Panc1 (cell line): ENCODE measurements around the gene MTMR12. TPM values are rescaled to one million over a fixed set of nuclear protein-coding genes. Genes with fewer than 3 reads are reported as not detected.

Experiments
- ATAC-seq: fragments of 200-7000 bp; cut with Tn5 transposase; 2 replicates; pipeline ENCODE4 v1.9.1; 2020; ENCODE audit warnings: mild to moderate bottlenecking, moderate library complexity
- BruUV-seq: library from RNA; stranded (reverse); fragments of 400-500 nt; replicated peaks from 2 replicates; lab custom pipeline; 2021; lab: Mats Ljungman, UMichigan
- CTCF ChIA-PET: fragments of 300-600 bp; sonication (Branson Sonifier 250); formaldehyde crosslinking; loops from one replicate; lab custom pipeline; 2022; ENCODE audit warnings: antibody characterized with exemption; lab: Charles Lee
- POLR2A ChIA-PET: fragments of 300-600 bp; sonication (Branson Sonifier 250); formaldehyde crosslinking; loops from one replicate; lab custom pipeline; 2022; ENCODE audit warnings: antibody characterized with exemption; lab: Charles Lee
- DNase-seq: peaks from one replicate; pipeline ENCODE4 v3.0.0-alpha.2; 2010; ENCODE audit warnings: low read depth, low spot score
- H3K27ac ChIP-seq: 2 replicates; pipeline ENCODE4 v1.5.1; 2011; ENCODE audit warnings: mild to moderate bottlenecking, low read length, inconsistent platforms
- H3K27me3 ChIP-seq: fragments of 200-500 bp; sonication (Bioruptor generic); 2 replicates; pipeline ENCODE4 v1.6.0; 2014; ENCODE audit warnings: low read length, inconsistent platforms; ENCODE audit not compliant: control insufficient read depth, insufficient read depth
- H3K36me3 ChIP-seq: fragments of 200-500 bp; sonication (Bioruptor generic); 2 replicates; pipeline ENCODE4 v1.5.1; 2014; ENCODE audit warnings: inconsistent platforms, mild to moderate bottlenecking, low read length, moderate library complexity; ENCODE audit not compliant: control insufficient read depth, insufficient read depth
- H3K4me1 ChIP-seq: 2 replicates; pipeline ENCODE4 v1.5.1; 2011; ENCODE audit warnings: inconsistent platforms, mild to moderate bottlenecking, low read length, moderate library complexity; ENCODE audit not compliant: control insufficient read depth, insufficient read depth
- H3K4me3 ChIP-seq, 2 experiments: 2 replicates each; pipeline ENCODE4 v1.5.1; 2011 to 2012; ENCODE audit warnings: low read depth in 2 of 2, low read length in 2 of 2, mild to moderate bottlenecking in 2 of 2, inconsistent platforms in 1 of 2, moderate library complexity in 1 of 2
- H3K9me3 ChIP-seq: fragments of 200-500 bp; sonication (Bioruptor generic); 2 replicates; pipeline ENCODE4 v1.5.1; 2014; ENCODE audit warnings: low read depth, mild to moderate bottlenecking, inconsistent platforms, low read length, moderate library complexity; ENCODE audit not compliant: control insufficient read depth, insufficient read depth
- POLR2AphosphoS5 ChIP-seq: IDR thresholded peaks from 2 replicates; pipeline ENCODE4 v1.6.1; 2012; ENCODE audit warnings: mild to moderate bottlenecking, low read depth, low read length, moderate library complexity
- SIN3A ChIP-seq: IDR thresholded peaks from 2 replicates; pipeline ENCODE4 v1.6.1; 2012; ENCODE audit warnings: low read depth, mild to moderate bottlenecking, low read length, moderate library complexity, borderline replicate concordance; ENCODE audit not compliant: insufficient read depth
- TCF7L2 ChIP-seq: IDR thresholded peaks from 2 replicates; pipeline ENCODE4 v1.6.1; 2011; ENCODE audit warnings: mild to moderate bottlenecking, low read depth, low read length, inconsistent platforms
- in situ Hi-C: cut with HindIII; loops from 2 replicates; pipeline ENCODE4 v1.10.0; 2016; ENCODE audit warnings: low sequenced_read_pairs, low pct_unique_long_range_greater_than_20kb
- intact Hi-C: fragments of 100-400 bp; cut with micrococcal nuclease; formaldehyde crosslinking; loops from one replicate; pipeline ENCODE4 v1.10.0; 2022; ENCODE audit not compliant: unreplicated experiment
- total RNA-seq: library from RNA; stranded (reverse); gene quantifications from one replicate; pipeline ENCODE4 v1.2.1, GENCODE V29; 2021; ENCODE audit not compliant: unreplicated experiment
- TF ChIP-seq, protein P1 (sequence below): fragments of 450-650 bp; IDR thresholded peaks from 2 replicates; pipeline ENCODE4 v1.5.1; 2017; ENCODE audit warnings: mild to moderate bottlenecking
- TF ChIP-seq, protein P2 (sequence below), 2 experiments: IDR thresholded peaks; 2 replicates each; pipeline ENCODE4 v1.6.1; 2011 to 2012; ENCODE audit warnings: low read depth in 2 of 2, control low read depth in 1 of 2, low read length in 1 of 2, mild to moderate bottlenecking in 1 of 2, moderate library complexity in 1 of 2; ENCODE audit not compliant: insufficient read depth in 1 of 2

The MTMR12 gene
- total RNA-seq, 1 experiment from 2014 or later, result 42.4 TPM

DNA sequence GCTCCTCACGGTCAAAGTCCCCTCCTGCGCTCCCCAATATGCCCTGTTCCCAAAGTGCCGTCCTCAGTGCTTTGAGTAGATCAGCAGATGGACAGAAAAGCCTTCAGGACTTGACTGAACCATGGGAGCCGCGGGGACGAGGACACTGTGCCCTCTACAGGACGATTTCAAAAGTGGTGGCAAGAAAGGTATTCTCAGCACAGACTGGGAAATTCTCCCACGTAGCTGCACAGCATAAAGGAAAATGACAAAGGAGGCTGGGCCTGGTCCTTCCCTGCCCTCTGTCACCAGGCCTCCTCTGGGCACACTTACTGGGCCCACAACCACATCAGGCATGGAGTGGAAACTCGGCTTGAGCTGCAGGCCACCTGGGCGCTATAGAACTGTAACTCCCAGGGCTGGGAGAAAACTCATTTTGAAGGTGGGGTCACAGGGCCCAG, 16.7 kb upstream of the MTMR12 start:
- intact Hi-C loops (loop anchor here (1.0 kb wide), 1 partner anchor 97 kb away; no protein-coding TSS in a partner anchor), in situ Hi-C loops (no loop called here)
- Histone ChIP-seq H3K4me1 (no peaks in the 10 kb centered on the region), H3K9me3 (no peaks in the 10 kb centered on the region), H3K27me3 (no peaks in the 10 kb centered on the region), H3K4me3 (no peak overlapping the region), H3K36me3 (no peaks in the 10 kb centered on the region), H3K27ac (no peak overlapping the region)
- CTCF ChIA-PET, result interaction anchor here (0.8 to 1.5 kb wide), 2 partner anchors 31 to 97 kb away, joined by 3 to 13 read pairs; no protein-coding TSS in a partner anchor
- no TSS peak for BruUV-seq
- ATAC-seq, result peak; percentile 98
- DNase-seq, result peak; percentile 67
- POLR2A ChIA-PET, result no interaction called here
- TF ChIP-seq, protein P1, sequence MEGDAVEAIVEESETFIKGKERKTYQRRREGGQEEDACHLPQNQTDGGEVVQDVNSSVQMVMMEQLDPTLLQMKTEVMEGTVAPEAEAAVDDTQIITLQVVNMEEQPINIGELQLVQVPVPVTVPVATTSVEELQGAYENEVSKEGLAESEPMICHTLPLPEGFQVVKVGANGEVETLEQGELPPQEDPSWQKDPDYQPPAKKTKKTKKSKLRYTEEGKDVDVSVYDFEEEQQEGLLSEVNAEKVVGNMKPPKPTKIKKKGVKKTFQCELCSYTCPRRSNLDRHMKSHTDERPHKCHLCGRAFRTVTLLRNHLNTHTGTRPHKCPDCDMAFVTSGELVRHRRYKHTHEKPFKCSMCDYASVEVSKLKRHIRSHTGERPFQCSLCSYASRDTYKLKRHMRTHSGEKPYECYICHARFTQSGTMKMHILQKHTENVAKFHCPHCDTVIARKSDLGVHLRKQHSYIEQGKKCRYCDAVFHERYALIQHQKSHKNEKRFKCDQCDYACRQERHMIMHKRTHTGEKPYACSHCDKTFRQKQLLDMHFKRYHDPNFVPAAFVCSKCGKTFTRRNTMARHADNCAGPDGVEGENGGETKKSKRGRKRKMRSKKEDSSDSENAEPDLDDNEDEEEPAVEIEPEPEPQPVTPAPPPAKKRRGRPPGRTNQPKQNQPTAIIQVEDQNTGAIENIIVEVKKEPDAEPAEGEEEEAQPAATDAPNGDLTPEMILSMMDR, result peak; percentile 91
- no peak for TF ChIP-seq SIN3A

DNA sequence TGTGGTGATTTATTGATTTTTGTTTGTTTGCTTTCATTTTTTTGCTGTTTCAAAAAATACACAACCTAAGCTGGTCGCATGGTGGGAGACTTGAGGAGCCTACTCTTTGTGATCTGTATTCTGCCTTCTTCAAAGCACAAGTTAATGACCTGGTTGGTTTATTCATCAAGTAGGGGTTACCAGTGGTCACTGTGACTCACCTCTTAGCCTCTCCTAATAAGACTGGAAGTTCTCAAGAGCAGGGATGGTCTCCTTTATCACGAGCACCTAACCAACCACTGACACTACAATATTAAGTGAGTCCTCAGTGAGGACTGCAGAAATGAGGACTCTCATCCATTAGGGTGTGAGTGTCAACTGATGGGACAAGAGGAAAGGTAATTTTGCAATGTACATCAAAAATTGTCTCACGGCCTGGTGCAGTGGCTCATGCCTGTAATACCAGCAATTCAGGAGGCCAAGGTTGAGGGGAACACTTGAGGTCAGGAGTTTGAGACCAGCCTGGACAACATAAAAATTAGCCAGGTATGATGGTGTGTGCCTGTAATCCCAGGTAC, 13.6 kb upstream of the MTMR12 start:
- intact Hi-C loops, result no loop called here
- POLR2A ChIA-PET, result no interaction called here

DNA sequence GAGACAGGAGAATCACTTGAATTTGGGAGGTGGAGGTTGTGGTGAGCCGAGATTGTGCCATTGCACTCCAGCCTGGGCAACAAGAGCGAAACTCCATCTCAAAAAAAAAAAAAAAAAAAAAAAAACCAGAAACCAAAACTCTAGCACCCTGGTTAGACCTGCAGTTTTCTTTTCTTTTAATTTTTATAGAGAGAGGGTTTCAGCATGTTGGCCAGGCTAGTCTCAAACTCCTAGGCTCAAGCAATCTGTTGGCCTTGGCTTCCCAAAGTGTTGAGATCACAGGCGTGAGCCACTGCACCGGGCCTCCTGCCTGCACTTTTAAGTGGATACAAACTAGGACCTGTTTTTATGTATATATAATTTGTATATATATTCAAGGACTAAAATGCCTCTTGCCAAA, 12.9 kb upstream of the MTMR12 start:
- CTCF ChIA-PET, result no interaction called here
- POLR2A ChIA-PET, result no interaction called here
- intact Hi-C loops, result no loop called here
- in situ Hi-C loops, result no loop called here
- Histone ChIP-seq H3K27ac (no peak overlapping the region), H3K4me3 (no peak overlapping the region), H3K9me3 (0 out of 2 replicates have a peak, but pooled peaks cover 5% of the 10 kb centered on the region), H3K36me3 (no peaks in the 10 kb centered on the region), H3K4me1 (no peaks in the 10 kb centered on the region), H3K27me3 (no peaks in the 10 kb centered on the region)
- ATAC-seq (no peak), DNase-seq (no peak)
- BruUV-seq, result no TSS peak
- TF ChIP-seq, protein P2, sequence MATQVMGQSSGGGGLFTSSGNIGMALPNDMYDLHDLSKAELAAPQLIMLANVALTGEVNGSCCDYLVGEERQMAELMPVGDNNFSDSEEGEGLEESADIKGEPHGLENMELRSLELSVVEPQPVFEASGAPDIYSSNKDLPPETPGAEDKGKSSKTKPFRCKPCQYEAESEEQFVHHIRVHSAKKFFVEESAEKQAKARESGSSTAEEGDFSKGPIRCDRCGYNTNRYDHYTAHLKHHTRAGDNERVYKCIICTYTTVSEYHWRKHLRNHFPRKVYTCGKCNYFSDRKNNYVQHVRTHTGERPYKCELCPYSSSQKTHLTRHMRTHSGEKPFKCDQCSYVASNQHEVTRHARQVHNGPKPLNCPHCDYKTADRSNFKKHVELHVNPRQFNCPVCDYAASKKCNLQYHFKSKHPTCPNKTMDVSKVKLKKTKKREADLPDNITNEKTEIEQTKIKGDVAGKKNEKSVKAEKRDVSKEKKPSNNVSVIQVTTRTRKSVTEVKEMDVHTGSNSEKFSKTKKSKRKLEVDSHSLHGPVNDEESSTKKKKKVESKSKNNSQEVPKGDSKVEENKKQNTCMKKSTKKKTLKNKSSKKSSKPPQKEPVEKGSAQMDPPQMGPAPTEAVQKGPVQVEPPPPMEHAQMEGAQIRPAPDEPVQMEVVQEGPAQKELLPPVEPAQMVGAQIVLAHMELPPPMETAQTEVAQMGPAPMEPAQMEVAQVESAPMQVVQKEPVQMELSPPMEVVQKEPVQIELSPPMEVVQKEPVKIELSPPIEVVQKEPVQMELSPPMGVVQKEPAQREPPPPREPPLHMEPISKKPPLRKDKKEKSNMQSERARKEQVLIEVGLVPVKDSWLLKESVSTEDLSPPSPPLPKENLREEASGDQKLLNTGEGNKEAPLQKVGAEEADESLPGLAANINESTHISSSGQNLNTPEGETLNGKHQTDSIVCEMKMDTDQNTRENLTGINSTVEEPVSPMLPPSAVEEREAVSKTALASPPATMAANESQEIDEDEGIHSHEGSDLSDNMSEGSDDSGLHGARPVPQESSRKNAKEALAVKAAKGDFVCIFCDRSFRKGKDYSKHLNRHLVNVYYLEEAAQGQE (IDR thresholded peaks at IDR 0.05; ENCODE audit: insufficient read depth in 1 of 2, low read depth in 2 of 2, low read length in 1 of 2), result no peak
- TF ChIP-seq TCF7L2, result no peak
- TF ChIP-seq SIN3A, result no peak
- TF ChIP-seq, protein P1, result no peak
- TF ChIP-seq POLR2AphosphoS5, result no peak

More for the DNA sequence above, 13.6 kb upstream of the MTMR12 start:
- no peak for DNase-seq
- no peak for ATAC-seq
- no peaks in the 10 kb centered on the region for H3K36me3 ChIP-seq
- 0 out of 2 replicates have a peak, but pooled peaks cover 5% of the 10 kb centered on the region for H3K9me3 ChIP-seq
- TF ChIP-seq SIN3A (no peak), POLR2AphosphoS5 (no peak), TCF7L2 (no peak)
- TF ChIP-seq, protein P2 (IDR thresholded peaks at IDR 0.05; ENCODE audit: insufficient read depth in 1 of 2, low read depth in 2 of 2, low read length in 1 of 2), result no peak
- no TSS peak for BruUV-seq
- CTCF ChIA-PET, result no interaction called here
- H3K27ac ChIP-seq, result no peak overlapping the region
- no peaks in the 10 kb centered on the region for H3K4me1 ChIP-seq
- in situ Hi-C loops, result no loop called here
- H3K4me3 ChIP-seq, result no peak overlapping the region
- no peaks in the 10 kb centered on the region for H3K27me3 ChIP-seq
